GM19035 (cell line): ENCODE data around the gene ARHGAP26.
"Not testable (repeated sequence)": the region's sequence is repeated elsewhere in the genome, so short reads cannot be mapped to it uniquely, and the experiment has no call there.

ENCODE experiments used
- ATAC-seq: cut with Tn5 transposase; IDR thresholded peaks from one replicate; pipeline ENCODE4 v1.9.1; 2021; ENCODE audit not compliant: unreplicated experiment

The ARHGAP26 gene

GRCh38 chr5:143074414-143074996, 304.3 kb downstream of the ARHGAP26 start:
- no peak for ATAC-seq

- no peak for ATAC-seq
Measured at GRCh38 chr5:143076377-143076776, 306.2 kb downstream of the ARHGAP26 start.

- no peak for ATAC-seq
Measured at GRCh38 chr5:143077453-143078103, 307.4 kb downstream of the ARHGAP26 start.

GRCh38 chr5:143078313-143078712, 308.1 kb downstream of the ARHGAP26 start:
- no peak for ATAC-seq

- ATAC-seq = no peak
Measured at GRCh38 chr5:143078971-143079370, 308.8 kb downstream of the ARHGAP26 start.

GRCh38 chr5:143080407-143080806, 310.2 kb downstream of the ARHGAP26 start:
- no peak for ATAC-seq

GRCh38 chr5:143080982-143081381, 310.8 kb downstream of the ARHGAP26 start:
- ATAC-seq = no peak

GRCh38 chr5:143083006-143083405, 312.8 kb downstream of the ARHGAP26 start:
- no peak for ATAC-seq

GRCh38 chr5:143084407-143084806, 314.2 kb downstream of the ARHGAP26 start:
- no peak for ATAC-seq

GRCh38 chr5:143085319-143085917, 315.2 kb downstream of the ARHGAP26 start:
- ATAC-seq = no peak

GRCh38 chr5:143086546-143086907, 316.4 kb downstream of the ARHGAP26 start:
- ATAC-seq = no peak

GRCh38 chr5:143086908-143087637, 316.9 kb downstream of the ARHGAP26 start:
- ATAC-seq = no peak

- not testable (repeated sequence) for ATAC-seq
Measured at GRCh38 chr5:143088702-143089101, 318.5 kb downstream of the ARHGAP26 start.

GRCh38 chr5:143090044-143090443, 319.9 kb downstream of the ARHGAP26 start:
- ATAC-seq = not testable (repeated sequence)

GRCh38 chr5:143092711-143093451, 322.7 kb downstream of the ARHGAP26 start:
- ATAC-seq = not testable (repeated sequence)

- no peak for ATAC-seq
Measured at GRCh38 chr5:143093452-143094086, 323.4 kb downstream of the ARHGAP26 start.

- no peak for ATAC-seq
Measured at GRCh38 chr5:143094087-143094521, 323.9 kb downstream of the ARHGAP26 start.

- not testable (repeated sequence) for ATAC-seq
Measured at GRCh38 chr5:143094608-143095007, 324.4 kb downstream of the ARHGAP26 start.

GRCh38 chr5:143101121-143101520, 330.9 kb downstream of the ARHGAP26 start:
- peak; percentile 92 for ATAC-seq

- no peak for ATAC-seq
Measured at GRCh38 chr5:143101725-143102386, 331.7 kb downstream of the ARHGAP26 start.
